Chondrocyte (in vitro differentiated cells): ENCODE data around the gene HSPA12A. TPM values are rescaled to one million over a fixed set of nuclear protein-coding genes. Genes with fewer than 3 reads are reported as not detected.

Experiments
- DNase-seq: peaks from one replicate; pipeline ENCODE4 v3.0.0; 2021; ENCODE audit warnings: mixed read lengths, low spot score
- H3K27ac Mint-ChIP-seq: one replicate; pipeline ENCODE4 v1.8.0; 2021; ENCODE audit warnings: mild to moderate bottlenecking, moderate library complexity, mixed read lengths; ENCODE audit not compliant: unreplicated experiment
- H3K27me3 Mint-ChIP-seq: 2 replicates; pipeline ENCODE4 v1.8.0; 2021; ENCODE audit warnings: low read depth, mixed read lengths
- H3K36me3 Mint-ChIP-seq: 2 replicates; pipeline ENCODE4 v1.8.0; 2021; ENCODE audit warnings: low read depth, mixed read lengths
- H3K4me1 Mint-ChIP-seq: 2 replicates; pipeline ENCODE4 v1.8.0; 2021; ENCODE audit warnings: low read depth, mild to moderate bottlenecking, mixed read lengths
- H3K4me3 Mint-ChIP-seq: one replicate; pipeline ENCODE4 v1.8.0; 2021; ENCODE audit warnings: mild to moderate bottlenecking, moderate library complexity, mixed read lengths; ENCODE audit not compliant: unreplicated experiment
- H3K9me3 Mint-ChIP-seq: 2 replicates; pipeline ENCODE4 v1.8.0; 2021; ENCODE audit warnings: low read depth, mixed read lengths
- total RNA-seq: library from RNA; stranded (reverse); gene quantifications from 3 replicates; pipeline ENCODE4 v1.2.1, GENCODE V29; 2021
- TF ChIP-seq, protein P1 (sequence below): fragments of 200-600 bp; sonication (generic); IDR thresholded peaks from 2 replicates; pipeline ENCODE4 v1.5.0; 2021; ENCODE audit warnings: antibody characterized with exemption, mild to moderate bottlenecking, moderate library complexity

HSPA12A gene
- total RNA-seq, 1 donor from 2014 or later = 6.9 TPM

DNA sequence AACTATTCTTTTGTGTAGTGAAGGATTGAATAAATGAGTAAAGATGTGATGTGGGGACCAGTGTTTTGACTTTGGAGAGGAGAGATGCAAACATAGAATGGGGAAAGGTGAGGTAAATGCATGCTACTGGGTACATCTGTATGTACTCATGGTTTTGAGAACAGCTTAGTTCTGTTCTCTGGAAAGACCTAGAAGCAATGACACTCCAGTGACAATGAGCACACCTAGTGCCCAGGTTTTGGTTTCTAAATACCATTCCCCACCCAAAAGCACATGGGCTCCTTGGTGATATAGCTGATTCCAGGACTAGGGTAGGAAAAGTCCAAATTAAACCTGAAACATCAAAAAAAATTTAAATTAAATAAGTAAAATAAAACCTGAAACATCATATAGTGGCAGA is 22.6 kb upstream of the HSPA12A start:
- Mint-ChIP-seq H3K27ac (no peak overlapping the region), H3K36me3 (no peaks in the 10 kb centered on the region), H3K4me3 (no peak overlapping the region), H3K9me3 (peaks cover 7% of the 10 kb centered on the region), H3K4me1 (peaks cover 11% of the 10 kb centered on the region), H3K27me3 (peaks cover 5% of the 10 kb centered on the region)
- TF ChIP-seq, protein P1, sequence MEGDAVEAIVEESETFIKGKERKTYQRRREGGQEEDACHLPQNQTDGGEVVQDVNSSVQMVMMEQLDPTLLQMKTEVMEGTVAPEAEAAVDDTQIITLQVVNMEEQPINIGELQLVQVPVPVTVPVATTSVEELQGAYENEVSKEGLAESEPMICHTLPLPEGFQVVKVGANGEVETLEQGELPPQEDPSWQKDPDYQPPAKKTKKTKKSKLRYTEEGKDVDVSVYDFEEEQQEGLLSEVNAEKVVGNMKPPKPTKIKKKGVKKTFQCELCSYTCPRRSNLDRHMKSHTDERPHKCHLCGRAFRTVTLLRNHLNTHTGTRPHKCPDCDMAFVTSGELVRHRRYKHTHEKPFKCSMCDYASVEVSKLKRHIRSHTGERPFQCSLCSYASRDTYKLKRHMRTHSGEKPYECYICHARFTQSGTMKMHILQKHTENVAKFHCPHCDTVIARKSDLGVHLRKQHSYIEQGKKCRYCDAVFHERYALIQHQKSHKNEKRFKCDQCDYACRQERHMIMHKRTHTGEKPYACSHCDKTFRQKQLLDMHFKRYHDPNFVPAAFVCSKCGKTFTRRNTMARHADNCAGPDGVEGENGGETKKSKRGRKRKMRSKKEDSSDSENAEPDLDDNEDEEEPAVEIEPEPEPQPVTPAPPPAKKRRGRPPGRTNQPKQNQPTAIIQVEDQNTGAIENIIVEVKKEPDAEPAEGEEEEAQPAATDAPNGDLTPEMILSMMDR = no peak
- DNase-seq = no peak

DNA sequence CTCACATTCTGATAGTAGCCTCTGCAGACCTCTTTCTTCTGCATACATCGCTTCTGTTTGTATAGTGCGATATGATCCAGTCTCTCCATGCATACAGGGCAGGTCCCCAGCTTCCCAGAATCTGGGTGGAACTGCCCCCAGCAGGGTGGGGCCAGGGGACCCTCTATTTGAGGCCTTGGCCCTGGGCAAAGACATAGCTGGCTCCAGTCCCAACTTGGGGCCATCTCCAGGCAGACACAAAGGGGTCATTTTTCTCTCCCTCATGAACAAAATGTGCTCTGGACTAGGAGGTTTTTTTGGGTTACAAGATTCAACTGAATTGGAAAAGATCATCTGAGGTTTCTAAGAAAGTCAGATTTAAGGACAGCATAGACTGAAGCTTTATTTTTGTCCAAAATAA is 21.1 kb upstream of the HSPA12A start:
- no peak overlapping the region for H3K4me3 Mint-ChIP-seq
- TF ChIP-seq, protein P1 = no peak
- H3K27ac Mint-ChIP-seq = no peak overlapping the region
- no peaks in the 10 kb centered on the region for H3K36me3 Mint-ChIP-seq
- H3K27me3 Mint-ChIP-seq = peaks cover 3% of the 10 kb centered on the region
- no peak for DNase-seq
- H3K4me1 Mint-ChIP-seq = peaks cover 8% of the 10 kb centered on the region
- H3K9me3 Mint-ChIP-seq = peaks cover 7% of the 10 kb centered on the region

GRCh38 chr10:116761883-116762282 is 19.5 kb upstream of the HSPA12A start:
- Mint-ChIP-seq H3K27me3 (peaks cover 3% of the 10 kb centered on the region), H3K4me1 (peaks cover 3% of the 10 kb centered on the region), H3K36me3 (no peaks in the 10 kb centered on the region), H3K4me3 (no peak overlapping the region), H3K27ac (no peak overlapping the region), H3K9me3 (peaks cover 7% of the 10 kb centered on the region)
- TF ChIP-seq, protein P1 = no peak
- DNase-seq = no peak

DNA sequence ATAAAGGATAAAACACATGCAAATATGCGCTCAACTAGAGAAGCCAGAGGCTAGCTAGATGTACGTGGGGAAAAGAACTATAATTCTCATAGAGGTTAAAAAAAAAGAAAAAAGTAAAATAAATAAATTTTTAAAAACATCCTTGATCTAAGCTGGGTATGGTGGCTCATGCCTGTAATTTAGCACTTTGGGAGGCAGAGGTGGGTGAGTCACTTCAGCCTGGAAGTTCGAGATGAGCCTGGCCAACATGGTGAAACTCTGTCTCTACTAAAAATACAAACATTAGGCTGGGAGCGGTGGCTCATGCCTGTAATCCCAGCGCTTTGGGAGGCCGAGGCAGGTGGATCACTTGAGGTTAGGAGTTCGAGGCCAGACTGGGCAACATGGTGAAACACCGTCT is 18.6 kb upstream of the HSPA12A start:
- Mint-ChIP-seq H3K9me3 (peaks cover 7% of the 10 kb centered on the region), H3K36me3 (no peaks in the 10 kb centered on the region), H3K4me3 (no peak overlapping the region), H3K27ac (no peak overlapping the region), H3K4me1 (peaks cover 8% of the 10 kb centered on the region), H3K27me3 (peaks cover 3% of the 10 kb centered on the region)
- TF ChIP-seq, protein P1 = no peak
- no peak for DNase-seq

DNA sequence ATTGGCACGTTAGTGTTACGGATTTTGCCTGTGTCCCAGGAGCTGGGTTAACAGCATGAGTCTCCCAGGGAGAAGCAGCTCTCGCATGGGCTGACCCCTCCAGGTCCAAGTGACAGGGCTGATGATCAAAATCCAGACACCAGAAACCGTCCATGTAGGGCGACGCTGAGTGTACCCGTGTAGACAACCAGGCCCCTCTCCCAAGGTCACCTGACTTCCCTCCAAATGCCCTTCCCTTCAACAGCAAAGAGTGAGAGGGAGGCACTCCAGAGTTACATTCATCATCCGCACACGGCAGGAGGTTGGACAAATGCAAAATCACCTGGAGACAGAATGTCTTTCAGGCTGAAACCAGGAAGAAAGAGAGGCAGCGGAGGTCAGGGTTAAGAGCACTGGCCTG is 14.9 kb upstream of the HSPA12A start:
- Mint-ChIP-seq H3K4me3 (no peak overlapping the region), H3K36me3 (no peaks in the 10 kb centered on the region), H3K4me1 (peaks cover 10% of the 10 kb centered on the region), H3K27me3 (peaks cover 3% of the 10 kb centered on the region), H3K9me3 (peaks cover 4% of the 10 kb centered on the region), H3K27ac (no peak overlapping the region)
- DNase-seq = no peak
- TF ChIP-seq, protein P1 = no peak
